BLaER1 (cell line): ENCODE measurements around the gene SC5D.

Source experiments
- H3K27ac ChIP-seq: shearing (Covaris generic); formaldehyde crosslinking; 2 replicates; pipeline ENCODE4 v1.8.1; 2022
- H3K27me3 ChIP-seq: shearing (Covaris generic); formaldehyde crosslinking; 2 replicates; pipeline ENCODE4 v1.8.1; 2022
- H3K36me3 ChIP-seq: shearing (Covaris generic); formaldehyde crosslinking; 2 replicates; pipeline ENCODE4 v1.8.1; 2022
- H3K4me1 ChIP-seq: shearing (Covaris generic); formaldehyde crosslinking; 2 replicates; pipeline ENCODE4 v1.8.1; 2022
- H3K4me2 ChIP-seq: shearing (Covaris generic); formaldehyde crosslinking; 2 replicates; pipeline ENCODE4 v1.8.1; 2022
- H3K4me3 ChIP-seq: shearing (Covaris generic); formaldehyde crosslinking; 2 replicates; pipeline ENCODE4 v1.8.1; 2022
- H3K9ac ChIP-seq: shearing (Covaris generic); formaldehyde crosslinking; 2 replicates; pipeline ENCODE4 v1.8.1; 2022
- H3K9me3 ChIP-seq: shearing (Covaris generic); formaldehyde crosslinking; 2 replicates; pipeline ENCODE4 v1.8.1; 2022
- H4K20me1 ChIP-seq: shearing (Covaris generic); formaldehyde crosslinking; 2 replicates; pipeline ENCODE4 v1.8.1; 2022
- Cebpa-rat ChIP-seq: shearing (Covaris generic); IDR thresholded peaks from 2 replicates; pipeline ENCODE4 v1.8.1; 2022

Gene SC5D

DNA sequence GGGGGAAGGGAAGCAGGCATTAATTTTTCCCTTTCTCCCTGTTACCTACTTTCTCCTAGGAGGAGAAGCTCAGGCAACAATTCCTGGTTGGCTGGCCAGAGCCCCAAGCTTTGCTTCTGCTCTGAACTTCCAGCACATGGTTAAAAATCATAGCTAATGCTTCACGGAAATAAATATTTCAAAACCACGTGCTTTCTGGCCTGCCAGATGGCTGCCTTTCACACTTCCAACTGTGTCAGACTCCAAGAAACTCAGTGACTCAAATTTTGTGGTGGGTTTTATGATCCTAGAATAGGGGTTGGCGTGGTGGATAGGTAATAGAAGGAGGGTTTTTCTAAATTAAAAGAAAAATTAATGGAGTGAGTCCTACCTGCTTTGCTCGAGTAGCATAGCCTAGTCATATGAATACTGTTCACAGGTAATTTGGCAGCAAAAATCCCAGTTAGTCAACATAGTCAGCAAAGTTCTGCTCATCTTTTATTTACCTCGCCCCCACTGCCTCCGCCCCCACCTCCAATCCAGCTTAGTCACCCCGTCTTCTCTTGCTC is 58.6 kb downstream of the SC5D start:
- Histone ChIP-seq H3K9me3 (no peaks in the 10 kb centered on the region), H3K4me1 (no peaks in the 10 kb centered on the region), H3K4me2 (no peak overlapping the region), H3K36me3 (no peaks in the 10 kb centered on the region), H4K20me1 (no peaks in the 10 kb centered on the region), H3K27me3 (no peaks in the 10 kb centered on the region), H3K27ac (no peak overlapping the region), H3K4me3 (no peak overlapping the region), H3K9ac (no peak overlapping the region)
- no peak for TF ChIP-seq Cebpa-rat

GRCh38 chr11:121352251-121352891 is 59.8 kb downstream of the SC5D start:
- Histone ChIP-seq H3K9ac (no peak overlapping the region), H3K4me1 (no peaks in the 10 kb centered on the region), H3K4me3 (no peak overlapping the region), H3K27ac (no peak overlapping the region), H3K9me3 (no peaks in the 10 kb centered on the region), H4K20me1 (no peaks in the 10 kb centered on the region), H3K4me2 (no peak overlapping the region), H3K36me3 (no peaks in the 10 kb centered on the region), H3K27me3 (no peaks in the 10 kb centered on the region)
- TF ChIP-seq Cebpa-rat: no peak

- Histone ChIP-seq H3K4me3 (no peak overlapping the region), H3K9ac (no peak overlapping the region), H3K27ac (no peak overlapping the region), H3K27me3 (no peaks in the 10 kb centered on the region), H4K20me1 (no peaks in the 10 kb centered on the region), H3K4me1 (no peaks in the 10 kb centered on the region), H3K9me3 (no peaks in the 10 kb centered on the region), H3K4me2 (no peak overlapping the region), H3K36me3 (no peaks in the 10 kb centered on the region)
- TF ChIP-seq Cebpa-rat: no peak
These were observed 61.6 kb downstream of the SC5D start for GRCh38 chr11:121354192-121354591.

- Histone ChIP-seq H3K4me1 (no peaks in the 10 kb centered on the region), H3K9ac (no peak overlapping the region), H4K20me1 (no peaks in the 10 kb centered on the region), H3K9me3 (no peaks in the 10 kb centered on the region), H3K27ac (no peak overlapping the region), H3K36me3 (no peaks in the 10 kb centered on the region), H3K4me3 (no peak overlapping the region), H3K4me2 (no peak overlapping the region), H3K27me3 (no peaks in the 10 kb centered on the region)
- no peak for TF ChIP-seq Cebpa-rat
These were observed 63.8 kb downstream of the SC5D start for GRCh38 chr11:121356357-121356756.
